ENCODE results near the gene COL26A1.

Gene COL26A1

GRCh38 chr7:101537205-101537604, 174.5 kb downstream of the COL26A1 start:
- no peak for DNase-seq

GRCh38 chr7:101537935-101538595, 175.4 kb downstream of the COL26A1 start:
- DNase-seq = no peak

GRCh38 chr7:101538596-101539459, 176.2 kb downstream of the COL26A1 start:
- no peak for DNase-seq

DNA sequence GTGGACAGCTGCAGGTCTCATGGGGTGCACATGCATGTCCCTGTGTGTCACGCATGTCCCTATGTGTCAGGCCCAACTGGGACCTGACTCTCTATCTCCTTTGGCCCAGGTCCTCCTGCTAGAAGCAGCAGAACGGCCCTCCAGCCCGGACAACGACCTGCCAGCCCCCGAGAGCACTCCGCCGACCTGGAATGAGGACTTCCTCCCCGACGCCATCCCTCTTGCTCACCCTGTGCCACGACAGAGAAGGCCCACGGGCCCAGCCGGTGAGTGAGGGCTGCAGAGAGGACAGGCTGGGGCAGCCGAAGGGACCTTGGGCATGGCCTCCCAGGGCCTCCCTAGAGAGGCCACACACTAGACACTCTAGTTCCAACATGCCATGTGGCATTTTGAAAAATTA, 177.1 kb downstream of the COL26A1 start:
- no peak for DNase-seq

DNA sequence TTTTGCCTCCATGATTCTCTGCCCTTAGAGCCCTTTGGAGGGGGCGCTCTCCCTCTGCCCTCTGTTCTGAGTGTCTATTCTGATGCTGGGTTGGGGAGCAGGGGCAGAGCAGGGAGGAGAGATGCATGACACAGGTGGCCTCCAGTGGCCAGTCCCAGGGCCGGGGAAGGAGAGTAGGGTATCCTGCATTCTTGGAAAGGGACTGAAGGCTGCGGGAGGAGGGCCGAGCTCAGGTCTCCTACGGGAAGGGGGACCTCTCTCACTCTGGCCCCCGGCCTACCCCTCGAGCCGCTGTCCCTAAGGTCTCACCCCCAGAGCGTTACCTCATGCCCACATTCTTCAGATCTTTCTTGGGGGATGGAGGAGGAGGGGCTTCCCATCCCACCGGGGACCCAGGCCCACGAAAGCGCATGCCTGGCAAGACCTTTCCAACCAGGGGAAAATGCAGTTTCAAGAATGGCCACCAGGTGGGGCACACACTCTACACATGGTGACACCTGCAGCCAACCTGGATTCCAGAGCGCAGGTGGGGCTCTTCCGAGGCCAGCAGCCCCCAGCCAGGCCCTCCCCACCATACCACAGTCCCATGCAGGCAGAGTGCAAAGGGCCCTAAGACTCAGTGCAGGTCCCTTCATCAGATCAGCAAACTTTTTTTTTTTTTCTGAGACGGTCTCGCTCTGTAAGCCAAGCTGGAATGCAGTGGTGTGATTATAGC, 180.0 kb downstream of the COL26A1 start:
- DNase-seq = no peak

- DNase-seq = no peak
These were observed 180.6 kb downstream of the COL26A1 start for GRCh38 chr7:101543242-101543766.

- no peak for DNase-seq
These were observed 181.2 kb downstream of the COL26A1 start for GRCh38 chr7:101543846-101544245.

DNA sequence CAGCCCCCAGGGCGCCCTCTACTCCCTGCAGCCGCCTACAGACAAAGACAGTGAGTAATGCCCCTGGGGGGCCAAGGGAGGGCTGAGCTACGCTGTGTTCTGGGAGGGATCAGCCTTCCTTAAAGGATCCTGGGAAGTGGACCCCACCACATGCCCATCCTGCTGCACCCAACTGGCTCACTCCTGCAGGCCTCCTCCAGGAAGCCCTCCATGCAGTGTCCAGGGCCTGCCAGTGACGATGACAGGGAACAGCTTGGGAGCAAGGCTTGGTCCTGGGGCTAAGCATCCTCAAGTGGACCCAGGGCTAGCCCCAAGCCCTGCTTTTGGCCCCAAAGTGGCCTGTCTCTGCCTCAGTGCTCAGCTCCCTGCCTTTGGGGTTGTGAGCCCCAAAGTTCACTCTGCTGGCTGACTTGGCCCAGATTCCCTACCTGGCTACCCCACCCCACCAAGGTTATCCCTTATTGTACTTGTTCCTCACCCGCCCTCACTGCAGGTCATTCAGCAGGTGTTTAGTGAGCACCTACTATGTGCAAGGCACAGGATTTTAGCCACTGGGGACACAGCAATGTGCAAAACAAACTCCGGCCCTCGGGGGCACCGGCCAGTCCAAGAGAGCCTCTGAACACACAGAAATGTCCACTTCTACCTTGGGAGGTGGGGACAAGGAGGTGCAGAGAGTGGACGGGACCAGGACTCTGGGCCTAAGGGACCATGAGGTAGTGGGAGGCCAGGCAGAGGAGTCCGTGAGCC, 182.9 kb downstream of the COL26A1 start:
- no peak for DNase-seq

- no peak for DNase-seq
These were observed 183.7 kb downstream of the COL26A1 start for GRCh38 chr7:101546308-101546936.

DNA sequence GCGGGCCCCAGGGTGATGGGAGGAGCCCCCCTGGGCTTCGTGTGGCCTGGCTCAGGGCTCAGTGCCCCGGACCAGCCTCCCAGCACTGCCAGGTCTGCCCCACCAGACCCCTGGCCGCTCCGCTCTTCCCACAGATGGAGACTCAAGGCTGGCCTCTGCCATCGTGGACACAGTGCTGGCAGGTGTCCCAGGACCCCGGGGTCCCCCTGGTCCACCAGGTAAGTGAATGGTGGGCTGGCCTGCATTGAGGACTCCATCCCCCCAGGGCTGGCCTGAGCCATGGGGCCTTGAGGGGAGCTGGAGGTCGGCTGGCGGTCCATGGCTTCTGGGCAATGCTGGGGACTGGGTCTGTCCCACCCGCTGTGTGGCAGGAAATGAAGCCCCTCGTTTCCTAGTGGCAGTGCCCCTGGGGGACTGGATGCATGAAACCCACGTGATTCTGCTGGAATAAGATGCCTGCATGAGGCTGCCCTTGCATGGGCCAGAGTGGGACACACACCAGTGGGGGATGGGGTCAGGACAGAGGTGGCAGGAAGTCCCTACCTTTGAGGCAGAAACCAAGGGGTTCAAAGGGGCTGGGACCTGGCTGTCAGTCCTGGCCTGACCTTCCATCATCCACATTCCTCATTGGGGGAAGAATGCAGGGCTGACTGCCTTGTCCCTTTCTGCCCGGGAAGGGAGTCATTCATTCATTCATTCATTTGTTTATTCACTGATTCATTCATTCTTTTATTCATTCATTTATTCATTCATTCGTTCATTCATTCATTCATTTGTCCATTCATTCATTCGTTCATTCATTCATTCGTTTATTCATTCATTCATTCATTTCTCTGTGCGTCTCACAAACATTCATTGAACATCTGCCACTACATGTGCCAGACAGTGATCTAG, 184.6 kb downstream of the COL26A1 start:
- no peak for DNase-seq

GRCh38 chr7:101547916-101548661, 185.4 kb downstream of the COL26A1 start:
- no peak for DNase-seq

DNA sequence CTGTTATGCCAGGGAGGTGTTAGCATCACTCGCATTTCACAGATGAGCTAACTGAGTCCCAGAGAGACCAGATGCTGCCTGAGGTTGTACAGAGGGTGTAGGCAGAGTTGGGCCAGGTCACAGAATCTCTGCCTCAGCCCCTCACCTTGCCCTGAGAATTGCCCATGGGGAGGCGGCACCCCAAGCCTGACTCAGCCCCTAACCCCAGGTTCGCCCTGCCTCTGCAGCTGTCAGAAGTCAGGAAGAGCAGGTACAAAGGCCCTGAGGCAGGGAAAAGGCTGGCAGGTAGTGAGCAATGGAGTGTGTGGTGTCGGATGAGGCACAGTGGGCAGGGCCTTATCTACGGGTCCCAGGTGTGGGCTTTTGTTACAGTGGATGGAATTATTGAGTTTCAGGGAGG, 187.1 kb downstream of the COL26A1 start:
- DNase-seq = no peak

GRCh38 chr7:101550641-101551541, 188.2 kb downstream of the COL26A1 start:
- DNase-seq = no peak

GRCh38 chr7:101553018-101553770, 190.5 kb downstream of the COL26A1 start:
- no peak for DNase-seq

DNA sequence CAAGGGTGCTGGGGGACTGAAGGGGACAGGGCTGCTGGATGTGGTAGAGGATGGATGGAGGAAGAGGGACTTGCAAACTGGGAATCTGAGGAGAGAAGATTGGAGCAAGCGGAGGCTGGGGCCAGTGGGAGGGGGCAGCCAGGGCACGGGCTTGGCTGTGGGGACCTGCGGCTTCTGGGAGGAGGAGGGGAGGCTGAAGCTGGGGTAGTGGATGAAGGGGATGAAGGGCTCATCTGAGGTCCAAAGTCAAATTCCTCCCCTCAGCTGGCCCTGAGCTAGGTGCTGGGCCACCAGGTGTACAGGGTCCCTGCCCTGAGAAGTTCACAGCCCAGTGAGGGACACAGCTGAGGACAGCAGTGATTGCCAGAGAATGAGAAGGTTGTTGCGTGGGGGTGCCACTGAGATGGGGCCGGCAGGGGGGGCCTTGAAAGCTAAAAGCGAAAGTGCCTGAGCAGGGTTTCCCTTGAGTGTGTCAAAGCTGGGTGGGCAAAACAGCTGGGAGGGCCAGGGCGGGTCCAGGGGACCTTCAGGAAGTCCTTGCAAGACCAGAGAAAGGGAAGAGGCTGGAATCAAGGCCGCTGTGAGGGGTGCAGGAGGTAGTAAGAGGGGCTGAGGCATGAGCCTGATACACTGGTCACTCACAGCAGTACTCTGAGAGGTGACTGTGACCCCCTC, 191.2 kb downstream of the COL26A1 start:
- no peak for DNase-seq

- no peak for DNase-seq
These were observed 192.1 kb downstream of the COL26A1 start for GRCh38 chr7:101554584-101555268.

GRCh38 chr7:101555269-101555920, 192.7 kb downstream of the COL26A1 start:
- DNase-seq = no peak
